22Rv1 (cell line): ENCODE data around the gene RAB31.

ENCODE experiments used
- ZFX ChIP-seq: fragments of 450-650 bp; IDR thresholded peaks from 2 replicates; pipeline ENCODE4 v1.6.1; 2017; ENCODE audit warnings: antibody characterized with exemption, borderline replicate concordance
- TF ChIP-seq, protein P1 (sequence below): fragments of 450-650 bp; IDR thresholded peaks from 2 replicates; pipeline ENCODE4 v1.5.1; 2017; ENCODE audit warnings: mild to moderate bottlenecking

DNA sequence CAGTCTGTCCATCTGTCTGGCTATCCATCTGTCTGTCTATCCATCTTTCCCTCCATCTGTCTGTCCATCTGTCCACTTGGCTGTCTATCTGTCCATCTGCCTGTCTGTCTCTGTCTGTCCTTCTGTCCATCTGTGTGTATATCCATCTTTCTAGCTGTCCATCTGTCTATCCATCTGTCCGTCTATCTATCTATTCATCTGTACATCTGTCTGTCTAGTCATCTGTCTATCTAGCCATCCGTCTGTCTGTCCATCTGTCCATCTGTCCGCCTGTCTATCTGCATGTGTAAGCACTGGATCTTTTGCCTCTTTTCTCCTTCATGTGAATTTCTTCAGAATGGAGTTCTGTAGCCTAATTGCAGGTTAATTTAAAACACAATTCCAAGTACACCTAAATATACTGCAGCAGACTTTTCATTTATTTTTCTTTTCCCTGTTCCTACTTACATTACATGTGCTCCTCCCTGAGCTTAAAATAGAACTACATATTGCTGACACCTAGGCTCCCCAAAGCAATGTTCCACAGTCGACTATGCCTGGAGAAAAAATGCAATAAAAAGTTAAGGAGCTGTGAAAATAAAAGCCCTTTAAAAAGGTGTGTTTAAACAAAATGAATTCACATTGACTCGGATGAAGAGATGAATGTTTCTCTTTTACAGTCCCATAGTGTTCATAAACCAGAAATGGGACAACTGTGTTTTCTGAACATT, 140.2 kb downstream of the RAB31 start:
- TF ChIP-seq, protein P1, sequence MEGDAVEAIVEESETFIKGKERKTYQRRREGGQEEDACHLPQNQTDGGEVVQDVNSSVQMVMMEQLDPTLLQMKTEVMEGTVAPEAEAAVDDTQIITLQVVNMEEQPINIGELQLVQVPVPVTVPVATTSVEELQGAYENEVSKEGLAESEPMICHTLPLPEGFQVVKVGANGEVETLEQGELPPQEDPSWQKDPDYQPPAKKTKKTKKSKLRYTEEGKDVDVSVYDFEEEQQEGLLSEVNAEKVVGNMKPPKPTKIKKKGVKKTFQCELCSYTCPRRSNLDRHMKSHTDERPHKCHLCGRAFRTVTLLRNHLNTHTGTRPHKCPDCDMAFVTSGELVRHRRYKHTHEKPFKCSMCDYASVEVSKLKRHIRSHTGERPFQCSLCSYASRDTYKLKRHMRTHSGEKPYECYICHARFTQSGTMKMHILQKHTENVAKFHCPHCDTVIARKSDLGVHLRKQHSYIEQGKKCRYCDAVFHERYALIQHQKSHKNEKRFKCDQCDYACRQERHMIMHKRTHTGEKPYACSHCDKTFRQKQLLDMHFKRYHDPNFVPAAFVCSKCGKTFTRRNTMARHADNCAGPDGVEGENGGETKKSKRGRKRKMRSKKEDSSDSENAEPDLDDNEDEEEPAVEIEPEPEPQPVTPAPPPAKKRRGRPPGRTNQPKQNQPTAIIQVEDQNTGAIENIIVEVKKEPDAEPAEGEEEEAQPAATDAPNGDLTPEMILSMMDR = no peak
- no peak for TF ChIP-seq ZFX
